K562 (cell line): Measurements from ENCODE around the gene ZNF548. TPM values are rescaled to one million over a fixed set of nuclear protein-coding genes. Genes with fewer than 3 reads are reported as not detected.

Experiments used
- ARID2 ChIP-seq: fragments of 450-650 bp; IDR thresholded peaks from 2 replicates; pipeline ENCODE4 v1.6.1; 2017; ENCODE audit warnings: antibody characterized with exemption, mild to moderate bottlenecking
- BCLAF1 ChIP-seq, 2 experiments: fragments of 450-650 bp in 1 of 2; IDR thresholded peaks; 2 replicates each; pipeline ENCODE4 v1.6.1; 2011 to 2017; ENCODE audit warnings: low read depth in 2 of 2, antibody characterized with exemption in 1 of 2, borderline replicate concordance in 1 of 2, low read length in 1 of 2, mild to moderate bottlenecking in 1 of 2, mixed read lengths in 1 of 2; ENCODE audit not compliant: control insufficient read depth in 1 of 2
- E2F4 ChIP-seq: sonication (generic); formaldehyde crosslinking; IDR thresholded peaks from 2 replicates; pipeline ENCODE4 v1.8.0; 2022; ENCODE audit warnings: mild to moderate bottlenecking, low read depth, missing genetic modification reagents
- E2F8 ChIP-seq: fragments of 450-650 bp; IDR thresholded peaks from 2 replicates; pipeline ENCODE4 v1.7.1; 2018; ENCODE audit warnings: mild to moderate bottlenecking, low read depth; ENCODE audit not compliant: partially characterized antibody
- EZH2 ChIP-seq: IDR thresholded peaks from 2 replicates; pipeline ENCODE4 v1.6.1; 2012; ENCODE audit warnings: low read depth, mild to moderate bottlenecking, inconsistent platforms, low read length, borderline replicate concordance
- FOXA1 ChIP-seq: fragments of 450-650 bp; IDR thresholded peaks from 2 replicates; pipeline ENCODE4 v1.6.1; 2016; ENCODE audit warnings: mild to moderate bottlenecking, borderline replicate concordance
- GTF2E2 ChIP-seq: fragments of 200-800 bp; sonication (Bioruptor generic); IDR thresholded peaks from 2 replicates; pipeline ENCODE4 v1.6.1; 2016; ENCODE audit warnings: missing genetic modification characterization, missing compliant biosample characterization
- HEY1 ChIP-seq: fragments of 250-450 bp; sonication (Bioruptor Pico); IDR thresholded peaks from 2 replicates; pipeline ENCODE4 v1.5.0; 2020; ENCODE audit warnings: mild to moderate bottlenecking, moderate library complexity, borderline replicate concordance
- HNRNPL ChIP-seq: fragments of 200-400 bp; formaldehyde crosslinking; IDR thresholded peaks from 2 replicates; pipeline ENCODE4 v1.6.1; 2017; ENCODE audit warnings: low read depth, mild to moderate bottlenecking, low read length
- KLF1 ChIP-seq: fragments of 450-650 bp; IDR thresholded peaks from 2 replicates; pipeline ENCODE4 v1.6.1; 2016; ENCODE audit warnings: missing genetic modification characterization, missing compliant biosample characterization
- ZBTB43 ChIP-seq: sonication (generic); formaldehyde crosslinking; IDR thresholded peaks from 2 replicates; pipeline ENCODE4 v1.8.0; 2023; ENCODE audit warnings: mild to moderate bottlenecking, missing genetic modification reagents
- ZKSCAN1 ChIP-seq: fragments of 150-350 bp; IDR thresholded peaks from 2 replicates; pipeline ENCODE4 v1.6.1; 2016; ENCODE audit warnings: low read depth, low read length
- ZNF384 ChIP-seq: IDR thresholded peaks from 2 replicates; pipeline ENCODE4 v1.6.1; 2012; ENCODE audit warnings: low read depth, low read length, improper control_type of control experiment
- ZNF518B ChIP-seq: fragments of 250-450 bp; sonication (Bioruptor Pico); IDR thresholded peaks from 2 replicates; pipeline ENCODE4 v1.5.0; 2021; ENCODE audit warnings: mild to moderate bottlenecking, moderate library complexity
- polyA plus RNA-seq, 8 experiments: library from polyadenylated mRNA; depleted of rRNA in 4 of 8; stranded (reverse) in 5 of 8; unstranded in 3 of 8; fragments of >200 nt; fragmentation: Nextera tagmentation in 2 of 8; fragmentation: Illumina TruSeq in 1 of 8; extraction: Ambion mirVana in 2 of 8; extraction: Trizol in 1 of 8; gene quantifications; 2 replicates each; pipeline versions ENCODE4 v1.2.1 to v1.2.3, GENCODE V29; 2011 to 2014; ENCODE audit warnings: inconsistent platforms in 1 of 8, missing spikeins in 1 of 8
- total RNA-seq, 7 experiments: library from RNA; depleted of rRNA in 6 of 7; stranded (reverse); fragments of >200 nt in 6 of 7; fragmentation: Illumina TruSeq in 2 of 7; extraction: Trizol in 2 of 7; gene quantifications; 2 replicates each; pipeline versions ENCODE4 v1.2.1 to v1.2.3, GENCODE V29; 2011 to 2021; ENCODE audit warnings: low replicate concordance in 1 of 7

ZNF548 gene
- total and polyA plus RNA-seq, 9 of the 15 experiments (the other 6 are each of a cell fraction or from before 2014, with no cell fraction given), result 1.5 to 8.7 (median 4.5) TPM

DNA sequence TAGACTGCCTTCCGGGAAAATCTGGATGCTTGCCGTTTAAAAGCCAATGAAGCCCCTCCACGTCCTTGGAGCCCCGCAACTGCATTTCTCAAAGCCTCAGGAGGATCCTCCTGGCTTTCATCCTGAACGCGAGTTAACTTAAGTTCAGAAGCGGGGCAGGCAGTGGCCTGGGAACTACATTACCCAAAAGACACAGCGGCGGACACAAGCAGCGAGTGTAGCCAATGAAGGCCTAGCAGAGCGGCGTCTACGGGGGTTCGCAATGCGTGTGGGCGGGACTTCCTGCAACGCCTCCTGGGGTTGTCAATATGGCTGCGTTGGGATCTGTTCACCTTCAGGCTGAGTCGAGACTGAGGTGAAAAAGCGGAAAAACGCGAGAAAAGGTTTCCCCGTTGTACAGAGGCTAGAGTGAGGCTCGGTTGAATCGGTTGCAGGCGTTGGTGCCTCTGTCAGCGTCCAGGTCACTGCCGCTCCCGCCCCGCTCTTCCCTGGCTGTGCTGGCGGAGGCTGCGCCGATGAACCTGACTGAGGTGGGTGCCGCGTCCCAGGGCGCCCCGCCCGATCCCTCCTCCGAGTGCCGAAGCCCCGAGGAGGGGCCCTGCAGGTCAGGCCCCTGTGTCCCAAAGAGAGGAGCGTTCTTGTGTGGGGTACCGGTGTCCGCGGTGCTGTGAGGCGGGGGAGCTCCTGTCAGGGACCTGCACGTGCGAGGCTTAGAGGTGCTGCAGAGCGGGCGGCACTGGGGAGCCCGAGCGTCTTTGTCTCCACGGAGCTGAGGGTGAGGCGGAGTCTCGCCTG is 21.4 kb downstream of the ZNF548 start, which contains the start of gene ZNF17 (continued):
- TF ChIP-seq EZH2 (no peak), ARID2 (no peak), E2F4 (CRISPR knock-in tag) (no peak), ZNF518B (CRISPR knock-in tag) (no peak), GTF2E2 (tag) (0 out of 2 replicates have a peak, but pooled peaks have one; percentile 32), ZBTB43 (no peak), HNRNPL (no peak), BCLAF1 (IDR thresholded peaks at IDR 0.05; ENCODE audit: borderline replicate concordance in 1 of 2, control insufficient read depth in 1 of 2, low read depth in 2 of 2, low read length in 1 of 2) (no peak), FOXA1 (no peak), ZKSCAN1 (no peak), E2F8 (no peak), ZNF384 (no peak), HEY1 (no peak), KLF1 (no peak)
